Esophagus muscularis mucosa (tissue), 4 donors: Measurements from ENCODE around the gene DEAF1. TPM values are rescaled to one million over a fixed set of nuclear protein-coding genes. Genes with fewer than 3 reads are reported as not detected.
A peak's percentile ranks its signal among the peaks of the same experiment; 100 is the strongest.

ENCODE experiments used
- DNase-seq: peaks from one replicate; pipeline ENCODE4 v3.0.0-alpha.2; 2017; ENCODE audit errors: extremely low spot score
- H3K27ac ChIP-seq, 4 donors: fragments of 200-600 bp; sonication (generic); replicated peaks in 1 of 4; 1 replicate in 3 of 4; 2 replicates in 1 of 4; pipeline ENCODE4 v1.5.1; 2016 to 2019; ENCODE audit warnings: mild to moderate bottlenecking in 1 of 4
- H3K27me3 ChIP-seq, 4 donors: fragments of 200-600 bp; sonication (generic); one replicate each; pipeline versions ENCODE4 v1.5.1 to v1.6.0; 2016 to 2019
- H3K36me3 ChIP-seq, 4 donors: fragments of 200-600 bp; sonication (generic); one replicate each; pipeline ENCODE4 v1.5.1; 2016 to 2019
- H3K4me1 ChIP-seq, 4 donors: fragments of 200-600 bp; sonication (generic); one replicate each; pipeline ENCODE4 v1.5.1; 2016 to 2019
- H3K4me3 ChIP-seq, 4 donors: fragments of 200-600 bp; sonication (generic); 1 replicate in 2 of 4; 2 replicates in 2 of 4; pipeline ENCODE4 v1.5.1; 2016 to 2019; ENCODE audit warnings: mild to moderate bottlenecking in 4 of 4, moderate library complexity in 1 of 4
- H3K9me3 ChIP-seq, 4 donors: fragments of 200-600 bp; sonication (generic); 1 replicate in 3 of 4; 2 replicates in 1 of 4; pipeline ENCODE4 v1.5.1; 2016 to 2019
- CTCF ChIP-seq, 3 experiments: fragments of 200-600 bp in 2 of 3; fragments of 450-650 bp in 1 of 3; sonication (generic) in 2 of 3; IDR thresholded peaks; one replicate each; pipeline ENCODE4 v1.5.1; 2017 to 2019; ENCODE audit warnings: antibody characterized with exemption in 3 of 3, mild to moderate bottlenecking in 2 of 3, moderate library complexity in 1 of 3
- EP300 ChIP-seq: sonication (generic); formaldehyde crosslinking; IDR thresholded peaks from one replicate; pipeline ENCODE4 v1.6.1; 2017; ENCODE audit warnings: antibody characterized with exemption
- POLR2A ChIP-seq: fragments of 450-650 bp; IDR thresholded peaks from one replicate; pipeline ENCODE4 v1.6.1; 2017; ENCODE audit warnings: antibody characterized with exemption, moderate library complexity, mild to moderate bottlenecking, low read depth
- POLR2AphosphoS5 ChIP-seq, 2 donors: sonication (generic); formaldehyde crosslinking; IDR thresholded peaks; one replicate each; pipeline ENCODE4 v1.6.1; 2017; ENCODE audit warnings: antibody characterized with exemption in 2 of 2
- WGBS: methylation state at CpG from one replicate; pipeline ENCODE4 v1.1.5; 2018; 5-methylcytosine and 5-hydroxymethylcytosine counted together
- intact Hi-C: fragments of 100-400 bp; cut with DNase I; formaldehyde crosslinking; loops from one replicate; pipeline ENCODE4 v1.15.1; 2023
- total RNA-seq, 4 donors: library from RNA; depleted of rRNA; stranded (reverse); fragments of >200 nt; gene quantifications; one replicate each; pipeline versions ENCODE4 v1.1.0 to v1.2.1, GENCODE V29; 2016

DEAF1 gene
- total RNA-seq, 4 donors from 2014 or later, result 24.9 to 57.1 (median 39.4) TPM

DNA sequence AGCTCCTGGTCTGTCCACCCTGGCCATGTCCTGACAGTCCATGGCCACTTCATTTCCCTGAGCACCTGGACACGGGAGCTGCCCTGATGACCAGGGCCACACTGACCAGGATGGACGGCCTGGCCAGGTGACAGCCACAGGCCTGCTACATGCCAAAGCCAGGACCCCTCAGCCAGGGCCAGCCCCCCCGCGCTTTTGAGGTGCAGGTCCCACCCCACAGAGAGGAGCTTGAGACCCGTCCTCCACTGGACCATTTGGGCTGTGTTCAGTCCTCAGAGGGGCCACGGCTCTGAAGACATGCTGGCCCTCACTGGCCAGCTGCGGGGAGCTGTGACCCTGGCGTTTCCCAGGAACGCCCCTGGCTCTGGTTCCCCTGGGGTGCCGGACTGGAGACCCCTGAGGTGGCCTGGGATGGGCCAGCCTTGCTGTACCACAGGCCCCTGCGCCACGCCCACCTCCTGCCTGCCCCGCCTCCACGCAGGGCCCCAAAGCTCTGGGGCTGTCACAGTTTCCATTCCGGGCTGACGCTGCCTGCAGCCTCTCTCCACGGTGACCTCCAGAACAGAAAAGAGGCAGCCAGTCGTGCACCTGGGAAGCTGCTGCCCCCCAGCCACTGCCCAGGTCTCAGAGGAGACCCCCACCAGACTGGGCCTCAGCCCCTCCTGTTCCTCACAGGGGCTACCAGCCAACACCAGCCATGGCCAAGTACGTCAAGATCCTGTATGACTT, 29.2 kb upstream of the DEAF1 start:
- no peak overlapping the region for H3K27ac ChIP-seq
- intact Hi-C loops, result no loop called here
- no peak for DNase-seq
- H3K27me3 ChIP-seq, result peaks cover 10 to 96% (median 51%) of the 10 kb centered on the region in 4 donors
- no peaks in the 10 kb centered on the region for H3K36me3 ChIP-seq
- H3K4me1 ChIP-seq, result peaks cover 33 to 68% (median 62%) of the 10 kb centered on the region in 4 donors
- no peak overlapping the region for H3K4me3 ChIP-seq
- TF ChIP-seq POLR2A (no peak), POLR2AphosphoS5 (IDR thresholded peaks at IDR 0.05) (no peak), EP300 (no peak), CTCF (IDR thresholded peaks at IDR 0.05) (no peak)
- 63% methylated on average over 15 of the region's 19 CpGs for WGBS
- no peaks in the 10 kb centered on the region for H3K9me3 ChIP-seq

GRCh38 chr11:723120-723883, 28.3 kb upstream of the DEAF1 start:
- H3K9me3 ChIP-seq, result no peaks in the 10 kb centered on the region
- H3K4me1 ChIP-seq, result peaks cover 31 to 59% (median 53%) of the 10 kb centered on the region in 4 donors
- DNase-seq, result no peak
- H3K36me3 ChIP-seq, result no peaks in the 10 kb centered on the region
- no peak overlapping the region for H3K27ac ChIP-seq
- 60% methylated on average over 3 of the region's 8 CpGs for WGBS
- peaks cover 10 to 89% (median 51%) of the 10 kb centered on the region in 4 donors for H3K27me3 ChIP-seq
- TF ChIP-seq CTCF (IDR thresholded peaks at IDR 0.05) (peak; percentile 57 to 68 (median 66)), POLR2A (no peak)
- no peak overlapping the region for H3K4me3 ChIP-seq
- intact Hi-C loops, result no loop called here

DNA sequence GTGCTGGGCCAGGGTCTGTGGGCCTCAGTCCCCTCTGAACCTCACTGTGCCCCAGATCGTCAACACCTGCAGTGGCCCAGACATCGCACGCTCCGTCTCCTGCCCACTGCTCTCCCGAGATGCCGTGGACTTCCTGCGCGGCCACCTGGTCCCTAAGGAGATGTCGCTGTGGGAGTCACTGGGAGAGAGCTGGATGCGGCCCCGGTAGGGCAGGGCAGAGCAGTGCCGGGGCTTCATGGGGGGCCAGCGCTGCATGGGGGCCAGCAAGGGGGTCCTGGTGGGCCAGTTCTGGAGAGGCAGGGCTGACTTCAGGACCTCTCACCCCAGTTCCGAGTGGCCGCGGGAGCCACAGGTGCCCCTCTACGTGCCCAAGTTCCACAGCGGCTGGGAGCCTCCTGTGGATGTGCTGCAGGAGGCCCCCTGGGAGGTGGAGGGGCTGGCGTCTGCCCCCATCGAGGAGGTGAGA, 27.4 kb upstream of the DEAF1 start:
- WGBS, result 52% methylated on average over 7 of the region's 20 CpGs
- H3K36me3 ChIP-seq, result no peaks in the 10 kb centered on the region
- peak overlapping the region in 1 of 4 donors; percentile 4 for H3K4me3 ChIP-seq
- H3K4me1 ChIP-seq, result peaks cover 23 to 51% (median 44%) of the 10 kb centered on the region in 4 donors
- H3K9me3 ChIP-seq, result no peaks in the 10 kb centered on the region
- no peak for TF ChIP-seq POLR2A
- no peak for TF ChIP-seq EP300
- TF ChIP-seq CTCF (IDR thresholded peaks at IDR 0.05), result no peak
- no peak for TF ChIP-seq POLR2AphosphoS5 (IDR thresholded peaks at IDR 0.05)
- DNase-seq, result no peak
- peaks cover 10 to 81% (median 51%) of the 10 kb centered on the region in 4 donors for H3K27me3 ChIP-seq
- no peak overlapping the region for H3K27ac ChIP-seq
- intact Hi-C loops, result no loop called here

DNA sequence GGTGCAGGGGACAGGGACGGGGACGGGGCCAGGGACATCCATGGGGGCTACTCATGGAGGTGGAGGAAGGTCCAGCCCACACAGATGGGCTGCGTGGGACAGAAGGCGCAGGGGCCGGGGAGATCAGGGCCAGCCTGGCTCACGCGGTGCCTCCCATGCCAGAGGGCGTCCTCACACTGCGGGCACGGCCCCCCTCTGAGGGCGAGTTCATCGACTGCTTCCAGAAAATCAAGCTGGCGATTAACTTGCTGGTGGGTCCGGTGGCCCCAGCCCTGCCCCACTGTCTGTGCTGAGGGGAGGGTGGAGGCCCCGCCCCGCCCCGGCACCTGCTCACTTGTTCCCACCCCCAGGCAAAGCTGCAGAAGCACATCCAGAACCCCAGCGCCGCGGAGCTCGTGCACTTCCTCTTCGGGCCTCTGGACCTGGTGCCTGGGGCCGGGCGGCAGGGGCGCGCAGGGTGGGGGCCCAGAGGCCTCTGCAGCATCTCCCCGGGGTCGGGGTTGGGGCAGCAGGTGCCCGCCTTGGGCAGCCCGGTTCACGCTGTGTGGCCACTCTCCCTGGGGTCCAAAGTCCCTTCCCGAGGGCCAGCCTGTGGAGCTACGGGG, 26.8 kb upstream of the DEAF1 start:
- no peak for TF ChIP-seq POLR2A
- no peak for TF ChIP-seq EP300
- no peak for TF ChIP-seq CTCF (IDR thresholded peaks at IDR 0.05)
- no peak for TF ChIP-seq POLR2AphosphoS5 (IDR thresholded peaks at IDR 0.05)
- H3K27me3 ChIP-seq, result peaks cover 10 to 76% (median 51%) of the 10 kb centered on the region in 4 donors
- no peak for DNase-seq

More for the DNA sequence above, 26.8 kb upstream of the DEAF1 start:
- WGBS, result 50% methylated on average over 2 of the region's 33 CpGs
- peaks cover 23 to 46% (median 40%) of the 10 kb centered on the region in 4 donors for H3K4me1 ChIP-seq
- no peak overlapping the region for H3K27ac ChIP-seq
- intact Hi-C loops, result no loop called here
- no peaks in the 10 kb centered on the region for H3K36me3 ChIP-seq
- no peaks in the 10 kb centered on the region for H3K9me3 ChIP-seq
- H3K4me3 ChIP-seq, result peak overlapping the region in 1 of 4 donors; percentile 4
